ENCODE measurements around the gene WNT4. TPM values are rescaled to one million over a fixed set of nuclear protein-coding genes. Genes with fewer than 3 reads are reported as not detected.

The WNT4 gene
- total RNA-seq, 1 donor from 2014 or later, result 0.05 TPM

DNA sequence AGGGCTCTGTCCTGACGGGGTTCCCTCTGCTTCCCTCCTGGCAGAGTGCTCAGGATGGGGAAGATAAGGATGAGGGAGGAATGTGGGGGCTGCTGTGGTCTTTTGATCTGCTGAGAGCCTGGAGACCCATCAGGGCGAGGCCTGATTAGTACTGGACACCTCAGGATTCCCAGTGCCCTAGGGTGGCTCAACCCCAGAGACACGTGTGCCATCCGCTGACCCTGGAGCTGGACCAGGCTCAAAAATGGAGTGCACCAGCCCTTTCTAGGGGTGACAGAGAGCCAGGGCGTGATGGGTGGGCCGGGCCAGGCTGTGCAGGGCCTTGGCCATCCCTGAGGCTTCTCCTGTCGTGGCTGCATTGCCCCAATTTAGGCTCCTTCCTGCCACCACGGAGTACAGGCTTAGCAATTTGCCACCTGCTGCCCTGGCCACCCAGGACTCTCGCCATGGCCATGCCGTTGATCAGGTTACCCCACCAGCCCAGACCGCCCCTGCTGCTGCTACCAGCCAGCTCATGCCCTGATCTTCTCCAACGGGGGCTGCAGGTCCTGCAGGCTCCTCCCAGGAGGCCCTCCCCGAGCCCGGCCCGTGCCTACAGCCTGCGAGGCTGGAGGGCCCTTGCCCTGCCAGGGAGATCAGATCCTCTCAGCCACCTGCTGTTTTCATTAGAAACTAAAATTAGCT, 9.5 kb downstream of the WNT4 start:
- peaks cover 20% of the 10 kb centered on the region for H3K4me1 Mint-ChIP-seq (ENCODE audit: low read depth)
- H3K4me3 Mint-ChIP-seq (ENCODE audit: unreplicated experiment), result no peak overlapping the region
- H3K27me3 Mint-ChIP-seq (ENCODE audit: low read depth), result peaks cover under 1% of the 10 kb centered on the region
- no peak for DNase-seq (ENCODE audit: low spot score)
- no peaks in the 10 kb centered on the region for H3K9me3 Mint-ChIP-seq (ENCODE audit: low read depth)
- H3K27ac Mint-ChIP-seq (ENCODE audit: unreplicated experiment), result no peak overlapping the region
- H3K36me3 Mint-ChIP-seq (ENCODE audit: low read depth), result no peaks in the 10 kb centered on the region
- no peak for TF ChIP-seq CTCF (IDR thresholded peaks at IDR 0.05)

DNA sequence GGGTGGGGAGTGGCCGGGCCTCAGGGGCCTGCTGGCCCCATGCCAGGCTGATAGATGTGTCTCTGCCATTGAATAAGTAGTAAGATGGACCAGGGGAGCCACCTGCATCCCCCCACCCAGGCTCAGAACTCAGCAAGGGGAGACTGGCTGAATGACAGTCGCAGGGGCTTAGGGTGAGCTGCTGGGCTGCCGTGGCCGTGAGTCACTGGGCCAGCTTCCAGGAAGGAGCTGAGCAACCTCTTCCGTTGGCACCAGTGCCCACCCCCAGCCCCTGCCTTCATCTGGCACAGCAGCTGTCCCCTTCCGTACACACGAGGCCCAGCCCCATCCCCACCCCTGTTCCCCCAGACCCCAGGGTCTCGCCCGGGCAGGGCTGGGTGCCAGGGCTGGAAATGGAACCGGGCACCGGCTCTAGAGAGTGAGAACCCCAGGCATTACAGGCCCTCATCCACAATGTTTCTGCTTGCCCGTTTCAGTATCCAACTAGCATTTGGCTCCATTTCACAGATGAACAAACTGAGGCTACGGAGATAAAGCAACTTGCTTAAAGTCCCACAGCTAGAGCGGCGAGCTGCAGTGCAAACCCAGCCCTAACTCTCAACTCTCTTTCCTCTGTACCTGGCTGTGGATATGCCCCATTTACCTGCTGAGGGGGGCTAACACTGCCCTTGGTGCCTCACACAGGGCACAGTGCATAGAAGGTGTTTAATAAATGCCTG, 10.2 kb downstream of the WNT4 start:
- peaks cover 20% of the 10 kb centered on the region for H3K4me1 Mint-ChIP-seq (ENCODE audit: low read depth)
- H3K27me3 Mint-ChIP-seq (ENCODE audit: low read depth), result no peaks in the 10 kb centered on the region
- peak overlapping the region; percentile 45 for H3K27ac Mint-ChIP-seq (ENCODE audit: unreplicated experiment)
- H3K4me3 Mint-ChIP-seq (ENCODE audit: unreplicated experiment), result no peak overlapping the region
- no peak for DNase-seq (ENCODE audit: low spot score)
- no peaks in the 10 kb centered on the region for H3K9me3 Mint-ChIP-seq (ENCODE audit: low read depth)
- no peak for TF ChIP-seq CTCF (IDR thresholded peaks at IDR 0.05)
- H3K36me3 Mint-ChIP-seq (ENCODE audit: low read depth), result no peaks in the 10 kb centered on the region

DNA sequence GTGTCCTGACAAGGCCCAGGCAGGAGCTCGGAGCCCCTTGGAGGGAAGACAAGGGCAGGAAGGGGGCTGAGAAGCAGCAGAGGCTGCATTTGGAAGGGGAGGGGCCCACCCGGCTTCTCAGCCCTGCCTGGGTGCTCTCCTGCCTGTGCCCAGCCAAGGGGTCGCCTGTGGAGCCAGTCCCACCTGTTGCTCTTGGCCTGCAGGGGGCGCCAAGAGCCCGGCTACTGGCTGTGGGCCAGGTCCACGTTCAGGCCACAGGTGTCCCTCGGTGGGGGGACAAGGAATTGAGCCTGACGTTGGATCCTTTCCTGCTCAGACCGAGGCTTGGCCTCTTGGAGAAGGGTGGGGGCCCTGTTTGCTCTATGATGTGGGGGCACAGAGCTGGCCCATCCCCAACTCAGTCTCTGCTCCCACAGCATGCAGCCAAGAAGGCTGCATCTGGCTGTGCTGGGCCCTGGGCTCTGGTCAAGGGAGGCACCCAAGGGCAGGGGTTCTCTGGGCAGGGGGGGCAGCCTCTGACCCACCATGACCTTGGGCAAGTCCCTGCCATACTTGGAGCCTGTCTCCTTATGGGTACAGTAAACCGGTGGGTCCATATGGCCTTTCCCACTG, 10.9 kb downstream of the WNT4 start:
- Mint-ChIP-seq H3K27ac (ENCODE audit: unreplicated experiment) (no peak overlapping the region), H3K27me3 (ENCODE audit: low read depth) (no peaks in the 10 kb centered on the region), H3K9me3 (ENCODE audit: low read depth) (no peaks in the 10 kb centered on the region), H3K36me3 (ENCODE audit: low read depth) (no peaks in the 10 kb centered on the region), H3K4me1 (ENCODE audit: low read depth) (peaks cover 20% of the 10 kb centered on the region), H3K4me3 (ENCODE audit: unreplicated experiment) (no peak overlapping the region)
- DNase-seq (ENCODE audit: low spot score), result no peak
- peak; percentile 88 for TF ChIP-seq CTCF (IDR thresholded peaks at IDR 0.05)

DNA sequence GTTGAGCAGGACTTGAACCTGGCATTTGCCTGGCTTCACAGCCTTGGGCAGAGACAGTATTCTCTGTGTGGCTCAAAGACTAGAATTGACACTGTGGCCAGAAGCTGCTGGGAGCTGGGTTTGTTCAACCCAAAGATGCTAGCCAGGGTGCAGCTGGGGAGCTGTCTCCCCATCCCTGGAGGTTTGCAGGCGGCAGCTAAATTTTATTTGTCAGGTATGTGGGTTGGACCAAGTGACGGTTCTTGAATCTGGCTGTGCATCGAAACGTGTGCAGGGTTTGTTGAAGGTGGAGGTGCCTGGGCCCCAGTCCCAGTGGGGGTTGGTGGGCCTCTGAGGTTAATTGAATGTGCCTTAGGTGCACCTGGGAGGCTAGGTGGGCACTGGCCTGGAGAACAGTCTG, 11.8 kb downstream of the WNT4 start:
- H3K4me1 Mint-ChIP-seq (ENCODE audit: low read depth), result peaks cover 20% of the 10 kb centered on the region
- no peaks in the 10 kb centered on the region for H3K27me3 Mint-ChIP-seq (ENCODE audit: low read depth)
- no peak overlapping the region for H3K27ac Mint-ChIP-seq (ENCODE audit: unreplicated experiment)
- TF ChIP-seq CTCF (IDR thresholded peaks at IDR 0.05), result no peak
- H3K9me3 Mint-ChIP-seq (ENCODE audit: low read depth), result no peaks in the 10 kb centered on the region
- no peaks in the 10 kb centered on the region for H3K36me3 Mint-ChIP-seq (ENCODE audit: low read depth)
- H3K4me3 Mint-ChIP-seq (ENCODE audit: unreplicated experiment), result no peak overlapping the region
- DNase-seq (ENCODE audit: low spot score), result no peak

GRCh38 chr1:22129501-22130117, 13.3 kb downstream of the WNT4 start:
- Mint-ChIP-seq H3K36me3 (ENCODE audit: low read depth) (no peaks in the 10 kb centered on the region), H3K4me1 (ENCODE audit: low read depth) (peaks cover 20% of the 10 kb centered on the region), H3K27me3 (ENCODE audit: low read depth) (no peaks in the 10 kb centered on the region), H3K4me3 (ENCODE audit: unreplicated experiment) (no peak overlapping the region), H3K9me3 (ENCODE audit: low read depth) (no peaks in the 10 kb centered on the region), H3K27ac (ENCODE audit: unreplicated experiment) (no peak overlapping the region)
- TF ChIP-seq CTCF (IDR thresholded peaks at IDR 0.05), result no peak
- DNase-seq (ENCODE audit: low spot score), result no peak
